WTC11 (cell line): ENCODE results near the gene MPI. TPM values are rescaled to one million over a fixed set of nuclear protein-coding genes. Genes with fewer than 3 reads are reported as not detected.
"Not testable (repeated sequence)": the region's sequence is repeated elsewhere in the genome, so short reads cannot be mapped to it uniquely, and the experiment has no call there.

ENCODE experiments used
- ATAC-seq: fragments of 200-7000 bp; cut with Tn5 transposase; 2 replicates; pipeline ENCODE4 v1.10.0; 2021; ENCODE audit warnings: mild to moderate bottlenecking, moderate library complexity
- CTCF ChIA-PET: fragments of 300-600 bp; sonication (Branson Sonifier 250); formaldehyde crosslinking; loops from one replicate; lab custom pipeline; 2021; ENCODE audit warnings: antibody characterized with exemption; lab: Charles Lee
- POLR2A ChIA-PET: fragments of 350-600 bp; sonication (Branson Sonifier 250); formaldehyde crosslinking; loops from one replicate; lab custom pipeline; 2021; ENCODE audit warnings: antibody characterized with exemption; lab: Charles Lee
- DNase-seq: peaks from one replicate; pipeline ENCODE4 v3.0.0; 2021; ENCODE audit warnings: low spot score
- H3K27ac Mint-ChIP-seq: 2 replicates; pipeline ENCODE4 v1.8.0; 2021; ENCODE audit warnings: mixed read lengths
- H3K27me3 Mint-ChIP-seq: 2 replicates; pipeline ENCODE4 v1.8.0; 2021; ENCODE audit warnings: low read depth, mild to moderate bottlenecking, moderate library complexity, mixed read lengths
- H3K36me3 Mint-ChIP-seq: 2 replicates; pipeline ENCODE4 v1.8.0; 2021; ENCODE audit warnings: mixed read lengths
- H3K4me1 Mint-ChIP-seq: 2 replicates; pipeline ENCODE4 v1.8.0; 2022; ENCODE audit warnings: mixed read lengths
- H3K4me3 Mint-ChIP-seq: 2 replicates; pipeline ENCODE4 v1.8.0; 2021; ENCODE audit warnings: mild to moderate bottlenecking, moderate library complexity, mixed read lengths
- H3K9me3 Mint-ChIP-seq: 2 replicates; pipeline ENCODE4 v1.8.0; 2021; ENCODE audit warnings: mixed read lengths
- ELF4 ChIP-seq: sonication (generic); formaldehyde crosslinking; IDR thresholded peaks from 2 replicates; pipeline ENCODE4 v1.8.1; 2022; ENCODE audit warnings: low read depth, mild to moderate bottlenecking, moderate library complexity, missing genetic modification reagents
- ETV6 ChIP-seq: sonication (generic); formaldehyde crosslinking; IDR thresholded peaks from 2 replicates; pipeline ENCODE4 v1.8.1; 2022; ENCODE audit warnings: mild to moderate bottlenecking, missing genetic modification reagents
- GABPB1 ChIP-seq: sonication (generic); formaldehyde crosslinking; IDR thresholded peaks from 2 replicates; pipeline ENCODE4 v1.8.1; 2023; ENCODE audit warnings: mild to moderate bottlenecking, missing genetic modification reagents
- IRF2 ChIP-seq: sonication (generic); formaldehyde crosslinking; IDR thresholded peaks from 2 replicates; pipeline ENCODE4 v1.8.0; 2022; ENCODE audit warnings: low read depth, missing genetic modification reagents, borderline replicate concordance
- JUN ChIP-seq: sonication (generic); formaldehyde crosslinking; IDR thresholded peaks from 2 replicates; pipeline ENCODE4 v1.8.0; 2023; ENCODE audit warnings: mild to moderate bottlenecking, missing genetic modification reagents
- PRRX2 ChIP-seq: fragments of 250-450 bp; sonication (Bioruptor Pico); IDR thresholded peaks from 2 replicates; pipeline ENCODE4 v1.8.0; 2021; ENCODE audit warnings: mild to moderate bottlenecking
- SMAD4 ChIP-seq: sonication (generic); formaldehyde crosslinking; IDR thresholded peaks from 2 replicates; pipeline ENCODE4 v1.8.0; 2022; ENCODE audit warnings: mild to moderate bottlenecking, missing genetic modification reagents
- SOX15 ChIP-seq: fragments of 250-450 bp; sonication (Bioruptor Pico); IDR thresholded peaks from 2 replicates; pipeline ENCODE4 v1.9.0; 2021; ENCODE audit warnings: mild to moderate bottlenecking
- TCF7 ChIP-seq: sonication (generic); formaldehyde crosslinking; IDR thresholded peaks from 2 replicates; pipeline ENCODE4 v1.8.0; 2022; ENCODE audit warnings: mild to moderate bottlenecking, low read depth, missing genetic modification reagents, moderate library complexity
- TEAD1 ChIP-seq: sonication (generic); formaldehyde crosslinking; IDR thresholded peaks from 2 replicates; pipeline ENCODE4 v1.8.0; 2022; ENCODE audit warnings: mild to moderate bottlenecking, missing genetic modification reagents
- ZNF138 ChIP-seq: sonication (generic); formaldehyde crosslinking; conservative IDR thresholded peaks from 2 replicates; pipeline ENCODE4 v1.8.1; 2022; ENCODE audit warnings: mild to moderate bottlenecking, moderate library complexity, missing genetic modification reagents
- ZNF232 ChIP-seq: sonication (generic); formaldehyde crosslinking; IDR thresholded peaks from 2 replicates; pipeline ENCODE4 v1.8.0; 2022; ENCODE audit warnings: mild to moderate bottlenecking, missing genetic modification reagents
- total RNA-seq: library from RNA; stranded (reverse); gene quantifications from 3 replicates; pipeline ENCODE4 v1.2.3, GENCODE V29; 2021
- TF ChIP-seq, protein P1 (sequence below): sonication (generic); formaldehyde crosslinking; IDR thresholded peaks from 2 replicates; pipeline ENCODE4 v1.8.0; 2022; ENCODE audit warnings: mild to moderate bottlenecking, missing genetic modification reagents
- TF ChIP-seq, protein P2 (sequence below): sonication (generic); formaldehyde crosslinking; IDR thresholded peaks from 2 replicates; pipeline ENCODE4 v1.8.0; 2022; ENCODE audit warnings: missing genetic modification reagents
- TF ChIP-seq, protein P3 (sequence below): sonication (generic); formaldehyde crosslinking; IDR thresholded peaks from 2 replicates; pipeline ENCODE4 v1.8.0; 2022; ENCODE audit warnings: mild to moderate bottlenecking, missing genetic modification reagents
- TF ChIP-seq, protein P4 (sequence below): sonication (generic); formaldehyde crosslinking; IDR thresholded peaks from 2 replicates; pipeline ENCODE4 v1.8.1; 2022; ENCODE audit warnings: low read depth, mild to moderate bottlenecking, moderate library complexity, missing genetic modification reagents, borderline replicate concordance
- TF ChIP-seq, protein P5 (sequence below): sonication (generic); formaldehyde crosslinking; IDR thresholded peaks from 2 replicates; pipeline ENCODE4 v1.8.0; 2023; ENCODE audit warnings: missing genetic modification reagents
- TF ChIP-seq, protein P6 (sequence below): sonication (generic); formaldehyde crosslinking; IDR thresholded peaks from 2 replicates; pipeline ENCODE4 v1.8.1; 2022; ENCODE audit warnings: mild to moderate bottlenecking, missing genetic modification reagents, moderate library complexity, borderline replicate concordance
- TF ChIP-seq, protein P7 (sequence below): sonication (generic); formaldehyde crosslinking; IDR thresholded peaks from 2 replicates; pipeline ENCODE4 v1.8.1; 2022; ENCODE audit warnings: mild to moderate bottlenecking, moderate library complexity, missing genetic modification reagents

MPI gene
- total RNA-seq, 1 experiment from 2014 or later = 36.3 TPM

DNA sequence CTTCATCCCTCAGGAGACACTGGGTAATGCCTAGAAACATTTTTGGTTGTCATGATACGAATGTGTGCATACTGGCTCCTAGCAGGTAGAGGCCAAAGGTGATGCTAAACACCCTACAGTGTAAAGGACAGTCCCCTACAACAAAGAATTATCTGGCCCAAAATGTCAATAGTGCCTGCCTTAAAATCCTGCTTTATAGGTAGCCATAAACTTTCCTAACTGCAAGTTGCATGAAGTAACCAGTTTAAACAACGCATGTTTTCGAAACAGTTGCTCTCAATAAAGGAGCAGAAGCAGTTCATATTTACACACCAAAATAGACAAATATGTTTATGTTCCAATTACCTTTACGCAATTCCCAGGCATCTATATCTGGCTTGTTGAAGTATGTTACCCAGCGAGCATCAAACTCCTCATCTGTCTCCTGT lies 38.9 kb downstream of the MPI start:
- DNase-seq (no peak), ATAC-seq (no peak)
- H3K27ac Mint-ChIP-seq = no peak overlapping the region
- CTCF ChIA-PET = no interaction called here
- H3K9me3 Mint-ChIP-seq = no peaks in the 10 kb centered on the region
- POLR2A ChIA-PET = no interaction called here
- peaks cover 51% of the 10 kb centered on the region for H3K36me3 Mint-ChIP-seq
- H3K4me3 Mint-ChIP-seq = no peak overlapping the region
- no peaks in the 10 kb centered on the region for H3K4me1 Mint-ChIP-seq
- TF ChIP-seq IRF2 (CRISPR knock-in tag) = no peak
- TF ChIP-seq TCF7 (CRISPR knock-in tag) = no peak
- TF ChIP-seq GABPB1 (CRISPR knock-in tag) = 0 out of 2 replicates have a peak, but pooled peaks have one; percentile 27
- no peaks in the 10 kb centered on the region for H3K27me3 Mint-ChIP-seq

DNA sequence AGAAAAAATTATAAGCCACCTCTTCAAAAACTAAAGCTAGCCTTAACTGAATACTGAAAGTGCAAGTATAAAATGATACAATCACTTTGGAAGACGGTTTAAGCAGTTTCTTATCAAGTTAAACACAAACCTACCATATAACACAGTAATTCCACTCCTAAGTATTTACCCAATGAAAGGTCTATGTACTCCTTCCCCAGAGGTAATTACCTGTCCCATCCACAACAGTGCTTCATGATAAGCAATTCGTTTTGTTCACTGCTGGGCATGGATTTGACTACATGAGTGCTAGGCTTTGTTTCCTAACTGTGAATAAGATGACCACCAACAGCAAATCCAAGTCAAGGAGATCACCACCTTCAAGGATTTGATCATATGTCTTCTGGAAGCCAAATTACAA lies 43.7 kb downstream of the MPI start:
- TF ChIP-seq JUN = no peak
- TF ChIP-seq, protein P1, sequence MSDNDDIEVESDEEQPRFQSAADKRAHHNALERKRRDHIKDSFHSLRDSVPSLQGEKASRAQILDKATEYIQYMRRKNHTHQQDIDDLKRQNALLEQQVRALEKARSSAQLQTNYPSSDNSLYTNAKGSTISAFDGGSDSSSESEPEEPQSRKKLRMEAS (CRISPR knock-in tag) = no peak
- TF ChIP-seq, protein P2, sequence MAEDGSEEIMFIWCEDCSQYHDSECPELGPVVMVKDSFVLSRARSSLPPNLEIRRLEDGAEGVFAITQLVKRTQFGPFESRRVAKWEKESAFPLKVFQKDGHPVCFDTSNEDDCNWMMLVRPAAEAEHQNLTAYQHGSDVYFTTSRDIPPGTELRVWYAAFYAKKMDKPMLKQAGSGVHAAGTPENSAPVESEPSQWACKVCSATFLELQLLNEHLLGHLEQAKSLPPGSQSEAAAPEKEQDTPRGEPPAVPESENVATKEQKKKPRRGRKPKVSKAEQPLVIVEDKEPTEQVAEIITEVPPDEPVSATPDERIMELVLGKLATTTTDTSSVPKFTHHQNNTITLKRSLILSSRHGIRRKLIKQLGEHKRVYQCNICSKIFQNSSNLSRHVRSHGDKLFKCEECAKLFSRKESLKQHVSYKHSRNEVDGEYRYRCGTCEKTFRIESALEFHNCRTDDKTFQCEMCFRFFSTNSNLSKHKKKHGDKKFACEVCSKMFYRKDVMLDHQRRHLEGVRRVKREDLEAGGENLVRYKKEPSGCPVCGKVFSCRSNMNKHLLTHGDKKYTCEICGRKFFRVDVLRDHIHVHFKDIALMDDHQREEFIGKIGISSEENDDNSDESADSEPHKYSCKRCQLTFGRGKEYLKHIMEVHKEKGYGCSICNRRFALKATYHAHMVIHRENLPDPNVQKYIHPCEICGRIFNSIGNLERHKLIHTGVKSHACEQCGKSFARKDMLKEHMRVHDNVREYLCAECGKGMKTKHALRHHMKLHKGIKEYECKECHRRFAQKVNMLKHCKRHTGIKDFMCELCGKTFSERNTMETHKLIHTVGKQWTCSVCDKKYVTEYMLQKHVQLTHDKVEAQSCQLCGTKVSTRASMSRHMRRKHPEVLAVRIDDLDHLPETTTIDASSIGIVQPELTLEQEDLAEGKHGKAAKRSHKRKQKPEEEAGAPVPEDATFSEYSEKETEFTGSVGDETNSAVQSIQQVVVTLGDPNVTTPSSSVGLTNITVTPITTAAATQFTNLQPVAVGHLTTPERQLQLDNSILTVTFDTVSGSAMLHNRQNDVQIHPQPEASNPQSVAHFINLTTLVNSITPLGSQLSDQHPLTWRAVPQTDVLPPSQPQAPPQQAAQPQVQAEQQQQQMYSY (CRISPR knock-in tag) = no peak
- TF ChIP-seq, protein P3, sequence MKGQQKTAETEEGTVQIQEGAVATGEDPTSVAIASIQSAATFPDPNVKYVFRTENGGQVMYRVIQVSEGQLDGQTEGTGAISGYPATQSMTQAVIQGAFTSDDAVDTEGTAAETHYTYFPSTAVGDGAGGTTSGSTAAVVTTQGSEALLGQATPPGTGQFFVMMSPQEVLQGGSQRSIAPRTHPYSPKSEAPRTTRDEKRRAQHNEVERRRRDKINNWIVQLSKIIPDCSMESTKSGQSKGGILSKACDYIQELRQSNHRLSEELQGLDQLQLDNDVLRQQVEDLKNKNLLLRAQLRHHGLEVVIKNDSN (CRISPR knock-in tag) = no peak
- no peak for TF ChIP-seq TEAD1
- Mint-ChIP-seq H3K9me3 (no peaks in the 10 kb centered on the region), H3K27me3 (no peaks in the 10 kb centered on the region), H3K4me3 (no peak overlapping the region), H3K27ac (no peak overlapping the region; the same call in 1 of the 2 replicates), H3K4me1 (peaks cover 8% of the 10 kb centered on the region), H3K36me3 (peaks cover 25% of the 10 kb centered on the region)
- DNase-seq (no peak), ATAC-seq (no peak)
- ChIA-PET CTCF (interaction anchor here (2.7 kb wide), 1 partner anchor 32 kb away, joined by 23 read pairs; no protein-coding TSS in a partner anchor), POLR2A (interaction anchor here (0.6 kb wide), 1 partner anchor 55 kb away, joined by 3 read pairs; no protein-coding TSS in a partner anchor)

DNA sequence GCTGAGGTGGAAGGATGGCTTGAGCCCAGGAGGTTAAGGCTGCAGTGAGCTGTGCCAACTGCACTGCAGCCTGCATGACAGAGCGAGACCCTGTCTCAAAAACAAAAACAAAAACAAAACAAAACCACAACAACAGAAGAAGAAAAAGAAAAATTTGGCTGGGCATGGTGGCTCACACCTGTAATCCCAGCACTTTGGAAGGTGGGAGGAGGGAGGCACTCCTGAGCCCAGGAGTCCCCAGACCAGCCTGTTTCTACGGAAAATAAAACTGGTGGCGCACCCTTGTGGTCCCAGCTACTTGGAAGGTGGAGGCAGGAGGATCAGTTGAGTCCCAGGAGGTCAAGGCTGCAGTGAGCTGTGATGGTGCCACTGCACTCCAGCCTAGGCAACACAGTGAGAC lies 45.4 kb downstream of the MPI start:
- POLR2A ChIA-PET = interaction anchor here (0.7 kb wide), 2 partner anchors 12 to 29 kb away, joined by 3 to 5 read pairs; partner anchors contain the start of gene FAM219B
- Mint-ChIP-seq H3K27ac (peak overlapping the region; percentile 86; the same call in 1 of the 2 replicates), H3K36me3 (peaks cover 15% of the 10 kb centered on the region), H3K4me3 (peak overlapping the region; percentile 54)
- not testable (repeated sequence) for H3K27me3 Mint-ChIP-seq, H3K4me1 Mint-ChIP-seq, H3K9me3 Mint-ChIP-seq
- CTCF ChIA-PET = interaction anchor here (0.6 to 2.7 kb wide), 16 partner anchors 10 to 118 kb away, joined by 3 to 23 read pairs (median 4); partner anchors contain the start of genes FAM219B, MPI, RPP25 and SCAMP5
- peak; percentile 75 for DNase-seq
- peak; percentile 31 for ATAC-seq

DNA sequence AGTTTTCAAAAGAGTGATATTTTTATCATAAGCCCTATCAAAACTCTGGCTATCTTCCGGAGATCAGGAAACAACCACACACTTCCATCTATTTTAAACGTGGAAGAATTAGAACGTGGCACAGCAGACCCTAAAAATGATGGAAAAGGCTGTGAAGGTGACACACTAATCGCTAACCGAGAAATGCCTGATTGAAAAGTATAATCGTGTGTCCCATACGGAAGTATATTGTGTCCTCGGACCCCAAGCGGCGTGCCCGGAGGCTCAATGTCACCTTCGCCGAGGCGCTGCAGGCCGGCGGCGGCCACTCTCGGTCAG lies 47.4 kb downstream of the MPI start:
- peaks cover 3% of the 10 kb centered on the region; the same call in 1 of the 2 replicates for H3K36me3 Mint-ChIP-seq
- H3K4me1 Mint-ChIP-seq = peaks cover 8% of the 10 kb centered on the region
- TF ChIP-seq ZNF232 = no peak
- TF ChIP-seq, protein P4, sequence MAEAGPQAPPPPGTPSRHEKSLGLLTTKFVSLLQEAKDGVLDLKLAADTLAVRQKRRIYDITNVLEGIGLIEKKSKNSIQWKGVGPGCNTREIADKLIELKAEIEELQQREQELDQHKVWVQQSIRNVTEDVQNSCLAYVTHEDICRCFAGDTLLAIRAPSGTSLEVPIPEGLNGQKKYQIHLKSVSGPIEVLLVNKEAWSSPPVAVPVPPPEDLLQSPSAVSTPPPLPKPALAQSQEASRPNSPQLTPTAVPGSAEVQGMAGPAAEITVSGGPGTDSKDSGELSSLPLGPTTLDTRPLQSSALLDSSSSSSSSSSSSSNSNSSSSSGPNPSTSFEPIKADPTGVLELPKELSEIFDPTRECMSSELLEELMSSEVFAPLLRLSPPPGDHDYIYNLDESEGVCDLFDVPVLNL (CRISPR knock-in tag) = no peak
- TF ChIP-seq, protein P5, sequence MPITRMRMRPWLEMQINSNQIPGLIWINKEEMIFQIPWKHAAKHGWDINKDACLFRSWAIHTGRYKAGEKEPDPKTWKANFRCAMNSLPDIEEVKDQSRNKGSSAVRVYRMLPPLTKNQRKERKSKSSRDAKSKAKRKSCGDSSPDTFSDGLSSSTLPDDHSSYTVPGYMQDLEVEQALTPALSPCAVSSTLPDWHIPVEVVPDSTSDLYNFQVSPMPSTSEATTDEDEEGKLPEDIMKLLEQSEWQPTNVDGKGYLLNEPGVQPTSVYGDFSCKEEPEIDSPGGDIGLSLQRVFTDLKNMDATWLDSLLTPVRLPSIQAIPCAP = no peak
- no peak for TF ChIP-seq ETV6 (CRISPR knock-in tag)
- TF ChIP-seq IRF2 (CRISPR knock-in tag) = no peak
- TF ChIP-seq ZNF138 (CRISPR knock-in tag) = no peak
- no peak for TF ChIP-seq SMAD4 (CRISPR knock-in tag)
- TF ChIP-seq, protein P6, sequence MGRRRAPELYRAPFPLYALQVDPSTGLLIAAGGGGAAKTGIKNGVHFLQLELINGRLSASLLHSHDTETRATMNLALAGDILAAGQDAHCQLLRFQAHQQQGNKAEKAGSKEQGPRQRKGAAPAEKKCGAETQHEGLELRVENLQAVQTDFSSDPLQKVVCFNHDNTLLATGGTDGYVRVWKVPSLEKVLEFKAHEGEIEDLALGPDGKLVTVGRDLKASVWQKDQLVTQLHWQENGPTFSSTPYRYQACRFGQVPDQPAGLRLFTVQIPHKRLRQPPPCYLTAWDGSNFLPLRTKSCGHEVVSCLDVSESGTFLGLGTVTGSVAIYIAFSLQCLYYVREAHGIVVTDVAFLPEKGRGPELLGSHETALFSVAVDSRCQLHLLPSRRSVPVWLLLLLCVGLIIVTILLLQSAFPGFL (CRISPR knock-in tag) = no peak
- TF ChIP-seq SOX15 (CRISPR knock-in tag) = no peak
- no peak for TF ChIP-seq ELF4 (CRISPR knock-in tag)
- TF ChIP-seq, protein P1 (CRISPR knock-in tag) = no peak
- TF ChIP-seq PRRX2 = no peak
- TF ChIP-seq, protein P7, sequence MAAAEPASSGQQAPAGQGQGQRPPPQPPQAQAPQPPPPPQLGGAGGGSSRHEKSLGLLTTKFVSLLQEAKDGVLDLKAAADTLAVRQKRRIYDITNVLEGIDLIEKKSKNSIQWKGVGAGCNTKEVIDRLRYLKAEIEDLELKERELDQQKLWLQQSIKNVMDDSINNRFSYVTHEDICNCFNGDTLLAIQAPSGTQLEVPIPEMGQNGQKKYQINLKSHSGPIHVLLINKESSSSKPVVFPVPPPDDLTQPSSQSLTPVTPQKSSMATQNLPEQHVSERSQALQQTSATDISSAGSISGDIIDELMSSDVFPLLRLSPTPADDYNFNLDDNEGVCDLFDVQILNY = no peak
- CTCF ChIA-PET = interaction anchor here (1.0 to 5.1 kb wide), 3 partner anchors 13 to 35 kb away, joined by 3 to 43 read pairs (median 6); no protein-coding TSS in a partner anchor
- peak overlapping the region; percentile 91 for H3K27ac Mint-ChIP-seq
- no peaks in the 10 kb centered on the region; the same call in none of the 2 replicates for H3K27me3 Mint-ChIP-seq
- ATAC-seq (no peak), DNase-seq (no peak)
- POLR2A ChIA-PET = interaction anchor here (1.0 to 1.5 kb wide), 3 partner anchors 13 to 177 kb away, joined by 4 to 7 read pairs (median 7); partner anchors contain the start of gene FAM219B
- peak overlapping the region; percentile 91 for H3K4me3 Mint-ChIP-seq
- no peaks in the 10 kb centered on the region for H3K9me3 Mint-ChIP-seq
